ENCODE data around the gene VWA7. TPM values are rescaled to one million over a fixed set of nuclear protein-coding genes. Genes with fewer than 3 reads are reported as not detected.

Gene VWA7
- total and polyA plus RNA-seq, 2 donors from 2014 or later = 10.2 to 32.5 TPM

DNA sequence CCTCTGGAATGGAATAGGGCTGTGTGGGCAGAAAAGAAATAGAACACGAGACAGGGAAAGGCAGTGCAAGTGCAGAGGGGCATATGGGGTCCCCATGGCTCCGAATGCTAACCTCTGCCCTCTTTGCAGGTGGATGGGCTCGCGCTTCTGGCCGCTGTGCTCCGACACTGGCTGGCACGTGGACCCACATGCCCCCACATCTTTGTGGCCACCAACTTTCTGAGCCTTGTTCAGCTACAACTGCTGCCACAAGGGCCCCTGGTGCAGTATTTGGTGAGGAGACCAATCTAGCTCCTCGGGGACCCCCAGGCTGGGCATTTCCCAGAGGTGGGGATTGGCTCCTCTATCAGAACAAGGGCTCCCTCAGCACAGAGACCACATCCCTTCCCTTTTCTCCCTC, 15.8 kb downstream of the VWA7 start:
- H3K27me3 ChIP-seq (ENCODE audit: control insufficient read depth, insufficient read depth, low read length) = no peaks in the 10 kb centered on the region
- H3K27ac ChIP-seq (ENCODE audit: low read depth in 2 of 2, low read length in 2 of 2) = no peak overlapping the region

DNA sequence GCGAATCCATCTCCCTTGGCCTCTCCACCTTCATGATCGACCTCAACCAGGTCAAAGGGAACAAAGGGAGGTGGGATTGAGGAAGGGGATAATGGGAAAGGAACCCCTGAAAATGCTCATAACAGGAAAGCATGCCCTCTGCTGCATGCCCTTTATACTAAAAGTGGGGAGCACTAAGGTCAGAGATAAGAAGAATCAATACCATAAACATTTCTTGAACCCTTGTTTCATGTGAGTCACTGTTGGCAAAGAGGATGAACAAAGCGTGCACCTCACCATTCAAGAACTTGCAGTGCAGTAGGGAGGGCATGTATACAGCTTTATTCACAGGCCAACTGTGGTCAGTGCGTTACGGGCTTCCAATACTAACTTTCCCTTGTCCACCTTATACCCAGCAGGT, 16.3 kb downstream of the VWA7 start:
- no peak overlapping the region for H3K9ac ChIP-seq (ENCODE audit: low read length in 3 of 3)
- no peak for FAIRE-seq

More for the DNA sequence above, 15.8 kb downstream of the VWA7 start:
- Histone ChIP-seq H3K4me3 (ENCODE audit: low read length in 3 of 3) (no peak overlapping the region), H3K9me3 (ENCODE audit: control insufficient read depth in 2 of 3, insufficient read depth in 1 of 3, low read length in 3 of 3) (no peaks in the 10 kb centered on the region), H3K9ac (ENCODE audit: low read length in 3 of 3) (no peak overlapping the region), H3K36me3 (ENCODE audit: control insufficient read depth in 2 of 3, insufficient read depth in 3 of 3, low read length in 3 of 3) (no peaks in the 10 kb centered on the region), H3K4me1 (ENCODE audit: control insufficient read depth in 2 of 3, insufficient read depth in 2 of 3, low read depth in 1 of 3, low read length in 3 of 3) (peaks cover 0 to 4% (median 0%) of the 10 kb centered on the region in 3 donors)
- TF ChIP-seq, protein P1, sequence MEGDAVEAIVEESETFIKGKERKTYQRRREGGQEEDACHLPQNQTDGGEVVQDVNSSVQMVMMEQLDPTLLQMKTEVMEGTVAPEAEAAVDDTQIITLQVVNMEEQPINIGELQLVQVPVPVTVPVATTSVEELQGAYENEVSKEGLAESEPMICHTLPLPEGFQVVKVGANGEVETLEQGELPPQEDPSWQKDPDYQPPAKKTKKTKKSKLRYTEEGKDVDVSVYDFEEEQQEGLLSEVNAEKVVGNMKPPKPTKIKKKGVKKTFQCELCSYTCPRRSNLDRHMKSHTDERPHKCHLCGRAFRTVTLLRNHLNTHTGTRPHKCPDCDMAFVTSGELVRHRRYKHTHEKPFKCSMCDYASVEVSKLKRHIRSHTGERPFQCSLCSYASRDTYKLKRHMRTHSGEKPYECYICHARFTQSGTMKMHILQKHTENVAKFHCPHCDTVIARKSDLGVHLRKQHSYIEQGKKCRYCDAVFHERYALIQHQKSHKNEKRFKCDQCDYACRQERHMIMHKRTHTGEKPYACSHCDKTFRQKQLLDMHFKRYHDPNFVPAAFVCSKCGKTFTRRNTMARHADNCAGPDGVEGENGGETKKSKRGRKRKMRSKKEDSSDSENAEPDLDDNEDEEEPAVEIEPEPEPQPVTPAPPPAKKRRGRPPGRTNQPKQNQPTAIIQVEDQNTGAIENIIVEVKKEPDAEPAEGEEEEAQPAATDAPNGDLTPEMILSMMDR (IDR thresholded peaks at IDR 0.05; ENCODE audit: borderline replicate concordance, extremely low read depth, insufficient read depth) = no peak
- intact Hi-C loops (cut with DNase I) = no loop called here
- FAIRE-seq (no peak), DNase-seq (peak in 1 of 5 donors; percentile 52)

DNA sequence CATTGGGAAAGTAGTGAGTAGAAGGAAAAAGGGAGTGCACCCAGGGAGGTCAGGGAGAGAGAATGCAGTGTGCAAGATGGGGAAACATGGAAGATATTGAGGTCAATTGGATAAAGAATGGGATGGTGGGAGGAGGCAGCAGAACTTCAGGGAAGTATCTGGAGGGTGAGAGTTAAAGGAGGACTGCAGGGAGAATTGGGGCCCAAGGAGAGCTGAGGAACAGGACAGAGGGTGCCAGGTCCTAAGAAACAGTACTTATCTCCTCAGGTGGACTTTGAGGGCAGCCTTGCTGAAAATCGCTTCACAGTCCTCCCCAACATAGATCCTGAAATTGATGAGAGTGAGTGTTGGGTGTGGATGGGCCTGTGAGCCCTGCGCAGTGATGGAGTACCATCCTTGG, 18.8 kb downstream of the VWA7 start:
- no peaks in the 10 kb centered on the region for H3K27me3 ChIP-seq (ENCODE audit: control insufficient read depth, insufficient read depth, low read length)
- intact Hi-C loops (cut with DNase I) = no loop called here
- FAIRE-seq (no peak), DNase-seq (peak in 1 of 5 donors; percentile 10)
- no peak overlapping the region for H3K9ac ChIP-seq (ENCODE audit: low read length in 3 of 3)
- no peak overlapping the region for H3K27ac ChIP-seq (ENCODE audit: low read depth in 2 of 2, low read length in 2 of 2)
- no peaks in the 10 kb centered on the region for H3K9me3 ChIP-seq (ENCODE audit: control insufficient read depth in 2 of 3, insufficient read depth in 1 of 3, low read length in 3 of 3)
- no peak overlapping the region for H3K4me3 ChIP-seq (ENCODE audit: low read length in 3 of 3)
- TF ChIP-seq, protein P1 (IDR thresholded peaks at IDR 0.05; ENCODE audit: borderline replicate concordance, extremely low read depth, insufficient read depth) = no peak
- H3K36me3 ChIP-seq (ENCODE audit: control insufficient read depth in 2 of 3, insufficient read depth in 3 of 3, low read length in 3 of 3) = no peaks in the 10 kb centered on the region
- H3K4me1 ChIP-seq (ENCODE audit: control insufficient read depth in 2 of 3, insufficient read depth in 2 of 3, low read depth in 1 of 3, low read length in 3 of 3) = peaks cover 0 to under 1% (median 0%) of the 10 kb centered on the region in 3 donors

More for the DNA sequence above, 16.3 kb downstream of the VWA7 start:
- TF ChIP-seq, protein P1 (IDR thresholded peaks at IDR 0.05; ENCODE audit: borderline replicate concordance, extremely low read depth, insufficient read depth) = no peak
- H3K9me3 ChIP-seq (ENCODE audit: control insufficient read depth in 2 of 3, insufficient read depth in 1 of 3, low read length in 3 of 3) = no peaks in the 10 kb centered on the region
- H3K27ac ChIP-seq (ENCODE audit: low read depth in 2 of 2, low read length in 2 of 2) = no peak overlapping the region
- H3K36me3 ChIP-seq (ENCODE audit: control insufficient read depth in 2 of 3, insufficient read depth in 3 of 3, low read length in 3 of 3) = no peaks in the 10 kb centered on the region
- intact Hi-C loops (cut with DNase I) = no loop called here
- no peaks in the 10 kb centered on the region for H3K27me3 ChIP-seq (ENCODE audit: control insufficient read depth, insufficient read depth, low read length)
- DNase-seq = peak in 1 of 5 donors; percentile 3
- H3K4me3 ChIP-seq (ENCODE audit: low read length in 3 of 3) = no peak overlapping the region
- H3K4me1 ChIP-seq (ENCODE audit: control insufficient read depth in 2 of 3, insufficient read depth in 2 of 3, low read depth in 1 of 3, low read length in 3 of 3) = peaks cover 0 to 3% (median 0%) of the 10 kb centered on the region in 3 donors
